ENCODE results near the gene MOCS1. TPM values are rescaled to one million over a fixed set of nuclear protein-coding genes. Genes with fewer than 3 reads are reported as not detected.
A peak's percentile ranks its signal among the peaks of the same experiment; 100 is the strongest.
"Not testable (repeated sequence)": the region's sequence is repeated elsewhere in the genome, so short reads cannot be mapped to it uniquely, and the experiment has no call there.

MOCS1 gene
- total and polyA plus RNA-seq, 9 of the 15 experiments (the other 6 are each of a cell fraction or from before 2014, with no cell fraction given) = 0.69 to 12.7 (median 8.7) TPM

- ChIA-PET CTCF (ENCODE audit: low intra/inter-chr PET ratio) (no interaction called here), POLR2A (no interaction called here)
- Histone ChIP-seq H3K4me1 (replicated peaks in 1 of 2; ENCODE audit: control insufficient read depth in 2 of 2, insufficient read depth in 2 of 2, low read length in 2 of 2) (no peaks in the 10 kb centered on the region), H3K36me3 (ENCODE audit: control insufficient read depth, insufficient read depth, low read length) (no peaks in the 10 kb centered on the region), H3K4me3 (no peak overlapping the region), H4K20me1 (replicated peaks; ENCODE audit: control insufficient read depth, insufficient read depth, low read length) (no peaks in the 10 kb centered on the region), H3K27ac (ENCODE audit: extremely low read depth, low read depth, low read length) (no peak overlapping the region), H2AFZ (ENCODE audit: low read depth, low read length) (no peak overlapping the region), H3K79me2 (ENCODE audit: control insufficient read depth, insufficient read depth, low read length) (no peaks in the 10 kb centered on the region), H3K9me3 (replicated peaks; ENCODE audit: control insufficient read depth, insufficient read depth, low read depth, low read length) (no peaks in the 10 kb centered on the region), H3K9ac (ENCODE audit: insufficient read depth in 1 of 2, low read depth in 2 of 2, low read length in 2 of 2) (no peak overlapping the region), H3K4me2 (ENCODE audit: insufficient read depth, low read length) (no peak overlapping the region), H3K9me1 (ENCODE audit: control insufficient read depth, insufficient read depth, low read length) (no peaks in the 10 kb centered on the region), H3K27me3 (ENCODE audit: control insufficient read depth in 2 of 2, insufficient read depth in 2 of 2, low read length in 2 of 2) (no peaks in the 10 kb centered on the region; a peak in 2 of 5 replicates)
- WGBS (ENCODE audit: insufficient coverage, low coverage, missing lambda C conversion rate) = 2% methylated on average over 3 of the region's 3 CpGs
- in situ Hi-C loops (cut with MboI) (no loop called here), intact Hi-C loops (cut with micrococcal nuclease) (no loop called here)
- no peak for DNase-seq (ENCODE audit: extremely low read depth in 1 of 4, low spot score in 3 of 4)
- FAIRE-seq = no peak
- BruUV-seq (replicated peaks) = no TSS peak
- TF ChIP-seq PKNOX1 (IDR thresholded peaks at IDR 0.05) (peak; percentile 64), CHCHD3 (CRISPR knock-in tag; IDR thresholded peaks at IDR 0.05) (no peak)
- no peak for ATAC-seq
Measured at GRCh38 chr6:39973661-39974060, 39.4 kb upstream of the MOCS1 start.

- H3K79me2 ChIP-seq (ENCODE audit: control insufficient read depth, insufficient read depth, low read length); H3K27ac ChIP-seq (ENCODE audit: extremely low read depth, low read depth, low read length); FAIRE-seq; POLR2A ChIA-PET; BruUV-seq (replicated peaks); H3K27me3 ChIP-seq (ENCODE audit: control insufficient read depth in 2 of 2, insufficient read depth in 2 of 2, low read length in 2 of 2); H3K4me1 ChIP-seq (replicated peaks in 1 of 2; ENCODE audit: control insufficient read depth in 2 of 2, insufficient read depth in 2 of 2, low read length in 2 of 2); H4K20me1 ChIP-seq (replicated peaks; ENCODE audit: control insufficient read depth, insufficient read depth, low read length); H3K4me3 ChIP-seq; ATAC-seq; H2AFZ ChIP-seq (ENCODE audit: low read depth, low read length); CTCF ChIA-PET (ENCODE audit: low intra/inter-chr PET ratio); H3K9me3 ChIP-seq (replicated peaks; ENCODE audit: control insufficient read depth, insufficient read depth, low read depth, low read length); H3K4me2 ChIP-seq (ENCODE audit: insufficient read depth, low read length); DNase-seq (ENCODE audit: extremely low read depth in 1 of 4, low spot score in 3 of 4); intact Hi-C loops (cut with micrococcal nuclease); H3K9me1 ChIP-seq (ENCODE audit: control insufficient read depth, insufficient read depth, low read length); H3K9ac ChIP-seq (ENCODE audit: insufficient read depth in 1 of 2, low read depth in 2 of 2, low read length in 2 of 2); in situ Hi-C loops (cut with MboI); H3K36me3 ChIP-seq (ENCODE audit: control insufficient read depth, insufficient read depth, low read length): not testable (repeated sequence)
- WGBS (ENCODE audit: insufficient coverage, low coverage, missing lambda C conversion rate) = 10% methylated on average over 1 of the region's 1 CpG
Measured at GRCh38 chr6:39972717-39973116, 38.5 kb upstream of the MOCS1 start.
